NB4 (cell line): ENCODE data around the gene UPB1.

Experiments
- CTCF ChIP-seq: IDR thresholded peaks from one replicate; pipeline ENCODE4 v1.5.1; 2012; ENCODE audit warnings: low read depth, low read length
- MAX ChIP-seq: IDR thresholded peaks from 2 replicates; pipeline ENCODE4 v1.6.1; 2011; ENCODE audit warnings: low read depth, low read length
- POLR2A ChIP-seq: IDR thresholded peaks from 2 replicates; pipeline ENCODE4 v1.6.1; 2011; ENCODE audit warnings: mild to moderate bottlenecking; ENCODE audit not compliant: insufficient read length; ENCODE audit errors: extremely low read depth

- TF ChIP-seq CTCF (no peak), POLR2A (no peak), MAX (no peak)
These were observed 188 bp downstream of the UPB1 start for GRCh38 chr22:24495365-24495675.
